GM18858 (cell line): ENCODE results near the gene ORMDL3.
"Not testable (repeated sequence)": the region's sequence is repeated elsewhere in the genome, so short reads cannot be mapped to it uniquely, and the experiment has no call there.

Experiments used
- ATAC-seq: cut with Tn5 transposase; IDR thresholded peaks from one replicate; pipeline ENCODE4 v1.9.1; 2021; ENCODE audit not compliant: unreplicated experiment

ORMDL3 gene

DNA sequence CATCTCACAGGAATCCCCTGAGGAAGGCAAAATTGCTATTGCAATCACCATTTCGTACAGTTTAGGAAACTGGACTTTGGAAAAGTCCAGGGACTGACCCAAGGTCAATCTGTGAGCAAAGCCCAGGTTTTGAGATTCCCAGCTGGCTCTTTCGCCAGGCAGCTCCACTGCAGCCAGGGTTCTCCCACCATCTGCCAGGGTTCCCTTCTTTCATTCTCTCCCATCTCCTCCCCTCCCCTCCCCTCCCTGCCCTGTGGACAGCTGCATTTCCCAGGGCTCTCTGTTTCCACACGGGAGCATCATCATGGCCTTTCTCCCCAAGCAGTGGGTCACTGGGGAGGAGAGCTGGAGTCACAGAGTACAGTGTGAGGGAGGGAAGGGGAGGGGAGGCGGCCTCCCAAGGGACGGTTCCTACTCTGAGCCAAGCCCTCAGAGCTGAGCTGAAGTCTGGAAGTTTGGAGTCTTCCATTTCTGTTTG is 23.5 kb upstream of the ORMDL3 start:
- ATAC-seq, result no peak

GRCh38 chr17:39949028-39949427 is 21.6 kb upstream of the ORMDL3 start:
- ATAC-seq, result no peak

DNA sequence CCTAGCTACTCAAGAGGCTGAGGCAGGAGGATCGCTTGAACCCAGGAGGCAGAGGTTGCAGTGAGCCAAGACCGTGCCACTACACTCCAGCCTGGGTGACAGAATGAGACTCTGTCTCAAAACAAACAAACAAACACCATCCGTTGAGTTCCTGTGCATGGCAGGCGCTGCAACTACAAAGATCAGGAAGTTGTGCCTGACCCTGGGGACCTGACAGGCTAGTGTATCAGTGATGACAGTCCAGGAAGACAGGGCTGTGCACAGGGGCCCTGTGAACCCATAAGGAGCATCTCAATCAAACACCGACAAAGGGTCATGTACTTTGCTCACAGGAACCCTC is 21.1 kb upstream of the ORMDL3 start:
- ATAC-seq, result not testable (repeated sequence)

GRCh38 chr17:39946551-39947330 is 19.3 kb upstream of the ORMDL3 start:
- ATAC-seq, result no peak

- ATAC-seq, result no peak
Observed at GRCh38 chr17:39944393-39944711, 17.0 kb upstream of the ORMDL3 start.

DNA sequence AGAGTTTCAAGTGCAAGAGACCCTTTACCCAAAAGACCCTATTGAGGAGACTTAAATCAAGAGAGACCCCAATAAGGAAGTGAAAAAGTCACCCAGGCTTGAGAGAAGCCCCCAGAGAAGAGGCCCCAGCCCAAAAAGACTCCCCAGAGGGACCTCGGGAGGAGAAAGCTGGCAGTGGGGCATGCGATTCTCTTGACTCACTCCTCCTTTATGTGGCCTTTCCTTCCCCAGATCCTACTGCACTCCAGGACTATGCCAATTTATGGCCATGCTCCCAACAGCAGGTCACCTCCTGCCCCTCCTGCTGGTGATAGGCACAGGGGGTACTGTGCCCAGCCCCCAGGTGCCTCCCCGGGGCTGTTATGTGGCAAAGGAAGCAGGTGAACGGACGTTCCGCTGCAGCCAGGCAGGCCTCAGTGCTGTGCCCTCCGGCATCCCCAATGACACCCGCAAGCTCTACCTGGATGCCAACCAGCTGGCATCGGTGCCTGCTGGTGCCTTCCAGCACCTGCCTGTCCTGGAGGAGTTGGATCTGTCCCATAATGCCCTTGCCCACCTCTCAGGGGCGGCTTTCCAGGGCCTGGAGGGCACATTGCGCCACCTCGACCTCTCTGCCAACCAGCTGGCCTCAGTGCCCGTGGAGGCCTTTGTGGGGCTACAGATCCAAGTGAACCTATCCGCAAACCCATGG is 16.4 kb upstream of the ORMDL3 start:
- no peak for ATAC-seq

GRCh38 chr17:39939588-39940419 is 12.4 kb upstream of the ORMDL3 start:
- ATAC-seq, result peak; percentile 52

GRCh38 chr17:39939106-39939505 is 11.7 kb upstream of the ORMDL3 start:
- ATAC-seq, result no peak

DNA sequence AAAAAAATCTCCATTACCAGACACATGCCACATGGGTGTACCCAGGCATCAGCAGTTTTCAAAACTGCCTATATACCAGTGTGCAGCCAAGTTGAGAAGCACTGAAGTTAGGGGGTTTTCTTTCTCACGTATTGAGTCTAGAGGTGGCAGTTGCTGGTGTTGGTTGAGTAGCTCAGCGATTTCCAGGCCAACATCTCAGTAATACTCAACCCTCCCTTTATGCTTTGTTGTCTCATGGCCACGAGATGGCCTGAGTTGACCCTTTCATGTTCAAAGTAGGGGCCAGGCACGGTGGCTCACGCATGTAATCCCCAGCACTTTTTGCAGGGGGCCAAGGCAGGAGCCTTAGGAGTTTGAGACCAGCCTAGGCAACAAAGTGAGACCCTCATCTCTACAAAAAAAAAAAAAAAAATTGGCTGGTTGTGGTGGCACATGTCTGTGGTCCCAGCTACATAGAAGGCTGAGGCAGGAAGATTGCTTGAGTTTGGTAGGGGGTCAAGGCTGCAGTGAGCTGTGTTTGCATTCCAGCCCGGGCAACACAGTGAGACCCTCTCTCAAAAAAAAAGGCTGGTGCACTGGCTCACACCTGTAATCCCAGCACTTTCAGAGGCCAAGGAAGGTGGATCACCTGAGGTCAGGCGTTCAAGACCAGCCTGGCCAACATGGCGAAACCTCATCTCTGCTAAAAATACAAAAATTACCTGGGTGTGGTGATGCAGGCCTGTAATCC is 10.9 kb upstream of the ORMDL3 start:
- no peak for ATAC-seq

GRCh38 chr17:39937447-39937846 is 10.0 kb upstream of the ORMDL3 start:
- ATAC-seq, result no peak

DNA sequence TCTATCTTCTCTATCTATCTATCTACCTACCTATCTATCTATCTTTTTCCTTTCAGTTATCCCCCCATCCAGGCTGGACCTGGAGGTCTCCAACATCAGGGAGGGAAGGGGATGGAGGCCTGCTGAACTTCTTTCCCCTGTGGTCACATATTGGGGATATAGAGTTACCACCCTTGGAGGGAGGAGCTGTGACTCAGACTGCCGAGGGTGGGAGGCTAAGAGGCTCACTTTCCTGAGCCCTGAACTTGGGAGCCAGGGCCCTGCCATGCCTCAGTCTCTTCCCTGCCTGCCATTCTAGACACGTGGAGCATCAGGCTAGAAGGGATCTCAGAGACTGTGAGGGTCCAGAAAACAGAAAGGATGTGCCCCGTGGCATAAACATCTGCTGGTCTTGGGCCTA is 8.5 kb upstream of the ORMDL3 start:
- no peak for ATAC-seq

DNA sequence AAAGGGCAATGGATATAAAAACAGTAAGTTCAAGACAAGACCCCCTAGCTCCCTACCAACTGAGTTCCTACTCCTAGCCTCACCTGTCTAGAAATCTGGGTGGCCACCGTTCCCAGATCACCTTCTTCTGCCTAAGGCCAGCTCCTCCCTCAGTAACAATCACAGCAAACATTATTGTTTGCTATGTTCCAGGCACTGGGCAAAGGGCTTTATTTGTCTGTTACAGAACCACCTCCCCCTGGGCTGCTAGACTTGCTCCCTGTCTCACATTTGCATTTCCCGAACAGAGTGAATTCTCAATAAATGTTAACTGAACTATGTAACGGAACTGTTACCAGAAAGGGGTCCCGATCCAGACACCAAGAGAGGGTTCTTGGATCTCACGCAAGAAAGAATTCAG is 6.9 kb upstream of the ORMDL3 start:
- no peak for ATAC-seq

DNA sequence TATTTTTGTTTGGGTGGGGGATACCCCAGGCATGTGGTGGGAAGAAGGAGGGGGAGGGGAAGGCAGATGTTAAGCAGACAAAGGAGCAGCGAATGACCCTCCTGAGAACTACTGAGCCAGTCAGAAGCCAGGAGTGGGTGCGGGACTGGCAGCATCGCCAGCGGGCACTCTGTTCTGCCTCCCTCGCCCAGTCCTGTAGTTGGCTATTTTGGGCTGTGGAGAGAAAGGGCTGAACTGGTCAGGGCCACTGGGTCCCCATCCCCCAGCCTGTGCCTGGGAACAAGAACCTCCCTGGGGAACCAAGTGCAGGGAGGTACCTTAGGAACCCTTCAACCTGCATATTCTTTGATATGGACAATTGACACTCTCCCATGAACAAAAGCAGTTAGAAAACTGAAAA is 6.5 kb upstream of the ORMDL3 start:
- ATAC-seq, result no peak

DNA sequence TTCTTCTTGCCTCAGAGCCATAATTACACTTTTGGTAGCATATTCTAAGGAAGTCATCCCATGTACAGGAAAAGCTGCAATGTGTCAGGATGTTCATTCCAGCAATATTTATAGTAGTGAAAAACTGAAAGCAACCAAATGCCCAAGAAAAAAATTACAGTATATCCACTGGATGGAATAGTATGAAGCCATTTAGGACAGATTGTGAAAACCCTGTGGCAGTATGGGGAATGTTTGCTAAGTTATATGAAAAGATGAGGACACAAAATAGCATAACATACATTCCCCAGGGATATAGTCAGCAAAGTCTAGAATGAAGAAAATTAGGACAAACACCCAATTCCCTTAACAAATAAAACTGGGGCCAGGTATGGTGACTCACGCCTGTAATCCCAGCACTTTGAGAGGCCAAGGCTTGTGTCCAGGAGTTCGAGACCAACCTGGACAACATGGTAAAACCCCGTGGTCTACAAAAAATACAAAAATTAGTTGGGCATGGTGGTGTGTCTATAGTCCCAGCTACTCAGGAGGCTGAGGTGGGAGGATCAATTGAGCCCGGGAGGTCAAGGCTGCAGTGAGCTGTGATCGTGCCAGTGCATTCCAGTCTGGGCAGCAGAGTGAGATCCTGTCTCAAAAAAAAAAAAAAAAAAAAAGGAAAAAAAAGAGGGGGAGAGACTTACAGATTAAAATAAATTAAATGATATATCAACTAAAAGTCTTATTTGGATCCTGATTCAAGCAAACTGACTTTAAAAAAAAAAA is 2.4 kb upstream of the ORMDL3 start:
- no peak for ATAC-seq

DNA sequence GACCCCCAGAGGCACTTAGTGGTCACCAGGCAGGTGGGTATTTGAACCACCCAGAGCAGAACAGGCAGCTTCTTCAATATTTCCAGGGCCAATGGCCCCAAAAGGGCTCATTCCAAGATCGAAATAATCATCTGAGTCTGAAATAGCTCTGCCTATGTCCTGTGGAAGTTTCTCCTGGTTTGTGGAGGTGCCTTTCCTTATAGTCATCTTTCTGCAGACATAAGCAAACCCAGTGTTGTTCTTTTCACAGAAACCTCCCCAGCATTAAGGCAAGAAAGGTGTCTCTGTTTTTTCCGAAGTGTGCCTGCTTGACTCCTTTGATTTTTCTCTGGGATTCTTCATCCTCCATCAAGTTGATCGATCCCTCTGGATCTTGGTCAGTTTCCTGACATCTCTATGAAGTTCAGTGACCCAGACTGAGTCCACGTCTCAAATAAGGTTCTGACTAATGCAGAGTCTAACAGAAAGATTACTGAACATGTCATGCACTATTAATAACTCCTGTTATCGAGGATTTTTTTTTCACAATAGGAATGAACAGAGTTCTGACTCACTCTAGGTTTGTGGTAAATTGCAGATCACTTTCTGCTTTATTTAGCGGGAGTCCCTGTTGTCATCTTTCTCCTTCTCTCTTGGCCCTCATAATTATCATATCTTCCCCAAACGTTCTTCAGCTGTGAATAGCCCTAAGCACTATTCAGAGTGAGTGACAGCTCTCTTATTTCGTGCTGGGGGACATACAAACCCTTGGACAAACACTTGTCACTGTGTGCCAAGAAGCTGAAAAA is 1.7 kb upstream of the ORMDL3 start:
- ATAC-seq, result no peak

- ATAC-seq, result no peak
Observed at GRCh38 chr17:39927929-39928857, 792 bp upstream of the ORMDL3 start.

GRCh38 chr17:39926588-39927100 is 757 bp downstream of the ORMDL3 start:
- ATAC-seq, result no peak

DNA sequence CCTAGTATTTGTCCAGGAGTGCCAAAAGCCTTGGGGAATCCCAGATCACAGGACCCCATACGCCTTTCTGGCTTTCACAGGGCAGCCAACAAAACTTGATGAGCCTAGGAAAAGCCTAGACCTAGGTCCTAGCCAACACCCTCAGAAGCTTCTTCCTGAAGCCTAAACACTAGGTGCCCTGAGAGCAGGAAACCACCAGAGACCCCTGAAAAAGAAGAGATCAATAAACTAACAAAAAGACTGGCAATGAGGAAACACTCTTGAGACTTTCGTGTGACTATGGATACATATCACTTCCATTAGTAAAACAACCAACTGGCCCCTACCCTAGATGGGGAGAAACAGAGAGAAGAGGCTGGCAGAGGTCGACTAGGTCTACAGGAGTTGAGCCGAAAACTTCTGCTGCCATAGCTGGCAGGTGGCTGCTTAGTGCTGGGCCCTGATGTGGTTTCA is 1.2 kb downstream of the ORMDL3 start:
- no peak for ATAC-seq
